Cardiac muscle cell (in vitro differentiated cells and primary cell): Measurements from ENCODE around the gene PIN1. TPM values are rescaled to one million over a fixed set of nuclear protein-coding genes. Genes with fewer than 3 reads are reported as not detected.

Experiments used
- DNase-seq, 2 donors: peaks; one replicate each; pipeline versions ENCODE4 v3.0.0 to v3.0.0-alpha.2; 2010 to 2017; ENCODE audit warnings: low read depth in 1 of 2, low spot score in 1 of 2
- H3K27ac ChIP-seq: fragments of 200-600 bp; sonication (generic); 2 replicates; pipeline ENCODE4 v1.5.1; 2016
- H3K27me3 ChIP-seq: fragments of 200-600 bp; sonication (generic); 2 replicates; pipeline ENCODE4 v1.6.0; 2016; ENCODE audit warnings: control low read depth
- H3K36me3 ChIP-seq: fragments of 200-600 bp; sonication (generic); 2 replicates; pipeline ENCODE4 v1.5.1; 2016; ENCODE audit warnings: control low read depth
- H3K4me1 ChIP-seq: fragments of 200-600 bp; sonication (generic); 2 replicates; pipeline ENCODE4 v1.8.1; 2017; ENCODE audit warnings: low read depth, mild to moderate bottlenecking, mixed run types
- H3K4me3 ChIP-seq: fragments of 200-600 bp; sonication (generic); 2 replicates; pipeline ENCODE4 v1.5.1; 2016; ENCODE audit warnings: mild to moderate bottlenecking
- H3K9me3 ChIP-seq: fragments of 200-600 bp; sonication (generic); 2 replicates; pipeline ENCODE4 v1.5.1; 2017; ENCODE audit warnings: low read depth, mild to moderate bottlenecking, control low read depth
- polyA plus RNA-seq: library from polyadenylated mRNA; unstranded; fragments of >200 nt; fragmentation: Nextera tagmentation; extraction: Ambion mirVana; gene quantifications from 2 replicates; pipeline ENCODE4 v1.2.1, GENCODE V29; 2016
- total RNA-seq: library from RNA; depleted of rRNA; stranded (reverse); fragments of >200 nt; gene quantifications from 2 replicates; pipeline ENCODE4 v1.2.3, GENCODE V29; 2016
- TF ChIP-seq, protein P1 (sequence below): IDR thresholded peaks from 2 replicates; pipeline ENCODE4 v1.5.1; 2012; ENCODE audit warnings: low read depth, mild to moderate bottlenecking, low read length

PIN1 gene
- total and polyA plus RNA-seq, 2 experiments from 2014 or later = 221 to 309 TPM

DNA sequence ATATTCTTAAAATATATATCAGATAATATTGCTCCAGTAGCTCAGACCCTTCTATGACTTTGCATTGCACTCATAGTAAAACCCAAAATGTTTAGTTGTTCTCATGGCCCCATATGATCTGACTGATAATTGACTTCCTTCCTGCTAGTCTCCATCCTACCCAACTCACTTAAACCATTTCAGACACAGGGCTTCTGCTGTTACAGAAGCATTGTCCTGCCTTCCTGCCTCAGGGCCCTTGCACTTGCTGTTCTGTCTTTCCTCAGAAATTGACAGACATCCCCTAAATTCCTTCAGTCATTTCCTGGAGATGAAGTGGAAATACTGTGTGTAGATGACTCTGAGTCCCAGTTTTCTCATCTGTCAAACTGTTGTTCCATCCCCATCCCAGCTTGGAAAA lies 36.0 kb upstream of the PIN1 start:
- H3K36me3 ChIP-seq = no peaks in the 10 kb centered on the region
- no peaks in the 10 kb centered on the region for H3K9me3 ChIP-seq
- H3K27ac ChIP-seq = no peak overlapping the region
- no peak overlapping the region for H3K4me3 ChIP-seq
- no peaks in the 10 kb centered on the region for H3K4me1 ChIP-seq
- TF ChIP-seq, protein P1, sequence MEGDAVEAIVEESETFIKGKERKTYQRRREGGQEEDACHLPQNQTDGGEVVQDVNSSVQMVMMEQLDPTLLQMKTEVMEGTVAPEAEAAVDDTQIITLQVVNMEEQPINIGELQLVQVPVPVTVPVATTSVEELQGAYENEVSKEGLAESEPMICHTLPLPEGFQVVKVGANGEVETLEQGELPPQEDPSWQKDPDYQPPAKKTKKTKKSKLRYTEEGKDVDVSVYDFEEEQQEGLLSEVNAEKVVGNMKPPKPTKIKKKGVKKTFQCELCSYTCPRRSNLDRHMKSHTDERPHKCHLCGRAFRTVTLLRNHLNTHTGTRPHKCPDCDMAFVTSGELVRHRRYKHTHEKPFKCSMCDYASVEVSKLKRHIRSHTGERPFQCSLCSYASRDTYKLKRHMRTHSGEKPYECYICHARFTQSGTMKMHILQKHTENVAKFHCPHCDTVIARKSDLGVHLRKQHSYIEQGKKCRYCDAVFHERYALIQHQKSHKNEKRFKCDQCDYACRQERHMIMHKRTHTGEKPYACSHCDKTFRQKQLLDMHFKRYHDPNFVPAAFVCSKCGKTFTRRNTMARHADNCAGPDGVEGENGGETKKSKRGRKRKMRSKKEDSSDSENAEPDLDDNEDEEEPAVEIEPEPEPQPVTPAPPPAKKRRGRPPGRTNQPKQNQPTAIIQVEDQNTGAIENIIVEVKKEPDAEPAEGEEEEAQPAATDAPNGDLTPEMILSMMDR = no peak
- no peak for DNase-seq
- H3K27me3 ChIP-seq = no peaks in the 10 kb centered on the region

DNA sequence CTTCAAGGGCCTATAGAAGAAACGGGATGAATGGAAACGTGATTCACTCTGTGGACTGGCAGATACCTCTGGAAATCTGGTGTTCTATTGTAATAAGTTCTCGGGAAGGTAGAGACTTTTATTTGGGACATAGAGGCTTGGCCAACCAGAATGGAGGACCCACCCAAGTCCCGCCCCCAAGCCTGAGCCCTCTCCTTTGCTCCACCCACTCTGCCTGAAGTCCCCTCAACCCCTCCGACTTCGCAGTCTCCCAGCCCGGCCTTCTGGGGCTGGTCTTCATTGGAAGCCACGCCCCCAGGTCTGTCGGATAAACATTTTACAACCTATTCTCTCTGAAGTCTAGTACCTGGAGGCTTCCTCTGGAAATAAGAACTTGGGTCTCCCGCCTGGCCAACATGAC lies 33.1 kb upstream of the PIN1 start:
- no peaks in the 10 kb centered on the region for H3K27me3 ChIP-seq
- H3K4me1 ChIP-seq = no peaks in the 10 kb centered on the region
- H3K9me3 ChIP-seq = no peaks in the 10 kb centered on the region
- H3K4me3 ChIP-seq = no peak overlapping the region
- TF ChIP-seq, protein P1 = no peak
- no peak overlapping the region for H3K27ac ChIP-seq
- H3K36me3 ChIP-seq = no peaks in the 10 kb centered on the region
- no peak for DNase-seq

DNA sequence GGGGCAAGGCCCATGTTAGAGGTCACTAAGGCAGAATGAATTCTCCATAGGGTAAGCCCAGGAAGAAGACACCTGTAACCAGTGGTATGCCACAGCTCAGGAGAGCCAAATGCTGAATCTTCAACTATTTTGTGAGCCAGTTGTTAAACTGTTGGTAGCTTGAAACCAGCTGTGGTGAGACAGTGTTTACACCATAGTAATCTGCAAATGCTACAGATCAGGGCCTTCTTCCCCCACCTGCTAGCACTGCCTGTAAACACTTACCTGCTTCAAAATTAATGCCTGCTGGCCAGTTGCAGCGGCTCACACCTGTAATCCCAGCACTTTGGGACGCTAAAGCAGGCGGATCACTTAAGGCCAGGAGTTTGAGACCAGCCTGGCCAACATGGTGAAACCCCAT lies 28.3 kb upstream of the PIN1 start:
- TF ChIP-seq, protein P1 = no peak
- Histone ChIP-seq H3K4me3 (no peak overlapping the region), H3K36me3 (peaks cover 21% of the 10 kb centered on the region), H3K27me3 (no peaks in the 10 kb centered on the region), H3K9me3 (no peaks in the 10 kb centered on the region), H3K4me1 (no peaks in the 10 kb centered on the region), H3K27ac (no peak overlapping the region)
- DNase-seq = no peak

DNA sequence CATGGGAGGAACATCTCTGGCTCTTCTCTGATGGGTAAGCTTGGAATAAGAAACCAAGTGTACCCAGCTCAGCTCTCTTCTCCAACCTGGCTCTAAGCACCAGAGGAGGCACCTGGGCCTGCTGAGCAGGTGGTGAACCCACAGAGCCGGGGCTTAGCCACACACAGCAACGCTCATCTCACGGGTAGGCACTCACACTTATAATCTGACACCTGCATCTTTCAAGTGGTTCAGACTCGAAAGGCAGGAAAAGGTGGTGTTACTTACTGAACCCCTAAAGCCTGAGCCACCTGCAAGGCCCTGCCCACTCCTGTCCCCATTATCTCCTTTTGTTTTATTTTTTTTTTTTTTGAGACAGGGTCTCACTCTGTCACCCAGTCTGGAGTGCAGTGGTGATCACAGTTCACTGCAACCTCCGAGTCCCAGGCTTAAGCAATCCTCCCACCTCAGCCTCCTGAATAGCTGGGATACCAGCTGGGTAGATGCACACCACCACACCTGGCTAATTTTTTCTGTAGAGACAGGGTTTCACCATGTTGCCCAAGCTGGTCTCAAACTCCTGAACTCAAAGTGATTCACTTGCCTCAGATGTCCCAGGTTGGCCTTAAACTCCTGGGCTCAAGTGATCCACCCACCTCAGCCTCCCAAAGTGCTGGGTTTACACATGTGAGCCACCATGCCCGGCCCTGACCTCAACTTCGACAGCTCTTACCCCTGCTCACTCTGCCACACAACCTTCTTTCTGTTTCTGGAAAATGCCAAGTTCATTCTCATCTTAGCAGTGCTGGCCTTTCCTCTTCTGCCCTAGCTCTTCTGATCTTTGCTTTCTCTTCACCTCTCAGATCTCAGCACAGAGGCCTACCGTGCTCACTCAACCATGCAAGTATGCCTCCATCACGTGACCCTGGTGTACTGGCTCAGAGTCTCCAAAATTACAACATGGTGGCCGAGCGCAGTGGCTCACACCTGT lies 26.0 kb upstream of the PIN1 start:
- TF ChIP-seq, protein P1 = no peak
- Histone ChIP-seq H3K36me3 (peaks cover 27% of the 10 kb centered on the region), H3K27ac (no peak overlapping the region), H3K9me3 (no peaks in the 10 kb centered on the region), H3K4me1 (no peaks in the 10 kb centered on the region), H3K4me3 (no peak overlapping the region), H3K27me3 (no peaks in the 10 kb centered on the region)
- no peak for DNase-seq

DNA sequence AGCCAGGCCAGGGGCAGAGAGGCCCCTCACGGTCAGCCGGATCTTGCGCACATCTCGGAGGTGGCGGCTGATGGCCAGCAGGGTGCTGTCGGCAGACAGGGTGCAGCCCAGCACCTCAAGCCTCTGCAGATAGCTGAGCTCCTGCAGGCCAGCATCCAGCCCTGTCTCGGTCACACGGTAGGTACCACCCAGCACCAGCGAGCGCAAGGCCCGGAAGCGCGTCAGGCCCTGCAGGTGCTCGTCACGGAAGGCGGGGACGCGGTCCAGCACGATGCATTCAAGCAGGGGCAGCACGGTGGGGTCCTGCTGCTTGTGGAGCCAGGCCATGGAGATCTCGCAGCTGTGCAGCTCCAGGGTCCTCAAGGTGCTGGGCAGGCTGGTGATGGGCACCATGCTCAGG lies 24.0 kb upstream of the PIN1 start:
- H3K27ac ChIP-seq = no peak overlapping the region
- H3K27me3 ChIP-seq = no peaks in the 10 kb centered on the region
- H3K4me3 ChIP-seq = no peak overlapping the region
- no peaks in the 10 kb centered on the region for H3K4me1 ChIP-seq
- H3K36me3 ChIP-seq = peaks cover 27% of the 10 kb centered on the region
- TF ChIP-seq, protein P1 = no peak
- DNase-seq = no peak
- H3K9me3 ChIP-seq = no peaks in the 10 kb centered on the region
